ENCODE data around the gene DEPDC5.

- TF ChIP-seq CTCF (IDR thresholded peaks at IDR 0.05; ENCODE audit: insufficient read depth, low read length) (no peak), REST (IDR thresholded peaks at IDR 0.05; ENCODE audit: insufficient replicate concordance, low read depth) (no peak)
Measured at GRCh38 chr22:31848411-31848810, 94.6 kb downstream of the DEPDC5 start.
